ENCODE results near the gene FUT8.

Gene FUT8

DNA sequence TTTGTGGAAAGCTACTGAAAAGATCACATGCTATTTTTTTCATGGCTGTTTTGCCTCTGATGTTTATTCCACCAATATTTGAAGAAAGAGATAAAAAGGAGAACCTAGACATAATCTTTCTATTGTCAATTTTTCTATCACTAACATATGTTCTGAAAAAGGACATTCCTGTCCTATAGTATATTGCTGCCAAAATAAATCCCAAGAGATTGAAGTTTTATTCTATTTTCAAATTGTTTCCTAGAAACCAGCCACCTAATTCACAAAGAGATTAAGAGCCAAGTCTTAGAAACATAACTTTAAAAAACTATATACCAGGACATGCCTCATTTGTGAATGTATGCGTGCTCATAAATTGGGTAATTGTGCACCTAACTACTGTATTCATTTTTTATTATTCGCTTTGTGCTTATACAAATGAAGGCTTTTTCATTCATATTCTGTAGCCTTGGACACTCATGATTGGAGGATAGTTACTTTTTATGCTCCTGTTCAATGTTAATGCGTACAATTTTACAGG is 200.7 kb downstream of the FUT8 start:
- ChIA-PET CTCF (interaction anchor here (0.7 kb wide), 1 partner anchor 87 kb away, joined by 3 read pairs; no protein-coding TSS in a partner anchor), POLR2A (ENCODE audit: low non-redundant PET) (no interaction called here)
- TF ChIP-seq, protein P1, sequence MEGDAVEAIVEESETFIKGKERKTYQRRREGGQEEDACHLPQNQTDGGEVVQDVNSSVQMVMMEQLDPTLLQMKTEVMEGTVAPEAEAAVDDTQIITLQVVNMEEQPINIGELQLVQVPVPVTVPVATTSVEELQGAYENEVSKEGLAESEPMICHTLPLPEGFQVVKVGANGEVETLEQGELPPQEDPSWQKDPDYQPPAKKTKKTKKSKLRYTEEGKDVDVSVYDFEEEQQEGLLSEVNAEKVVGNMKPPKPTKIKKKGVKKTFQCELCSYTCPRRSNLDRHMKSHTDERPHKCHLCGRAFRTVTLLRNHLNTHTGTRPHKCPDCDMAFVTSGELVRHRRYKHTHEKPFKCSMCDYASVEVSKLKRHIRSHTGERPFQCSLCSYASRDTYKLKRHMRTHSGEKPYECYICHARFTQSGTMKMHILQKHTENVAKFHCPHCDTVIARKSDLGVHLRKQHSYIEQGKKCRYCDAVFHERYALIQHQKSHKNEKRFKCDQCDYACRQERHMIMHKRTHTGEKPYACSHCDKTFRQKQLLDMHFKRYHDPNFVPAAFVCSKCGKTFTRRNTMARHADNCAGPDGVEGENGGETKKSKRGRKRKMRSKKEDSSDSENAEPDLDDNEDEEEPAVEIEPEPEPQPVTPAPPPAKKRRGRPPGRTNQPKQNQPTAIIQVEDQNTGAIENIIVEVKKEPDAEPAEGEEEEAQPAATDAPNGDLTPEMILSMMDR (conservative IDR thresholded peaks at IDR 0.05; ENCODE audit: low read depth) = no peak
- no peak for DNase-seq (ENCODE audit: low spot score)
- no peak overlapping the region for H3K27ac ChIP-seq

DNA sequence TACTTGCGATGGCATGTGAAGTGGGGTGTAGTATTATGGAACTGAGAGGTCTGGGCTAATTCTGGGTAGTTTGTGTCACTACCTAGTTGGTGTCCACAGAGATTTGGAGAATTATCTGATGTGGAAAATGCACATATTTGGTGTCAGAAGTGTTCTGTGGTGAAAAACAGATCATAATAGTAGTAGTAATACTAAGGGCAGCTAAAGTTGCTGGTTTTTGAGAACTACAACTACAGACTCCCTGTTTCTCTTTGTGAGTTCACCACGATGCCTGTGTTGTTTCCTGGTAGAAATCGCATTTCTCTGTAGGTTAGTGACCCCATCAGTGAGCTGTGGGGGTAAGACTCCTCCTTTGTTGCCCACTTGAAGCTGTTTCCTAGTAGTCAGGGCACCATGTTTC is 206.5 kb downstream of the FUT8 start:
- no peak for DNase-seq (ENCODE audit: low spot score)
- TF ChIP-seq, protein P1 (conservative IDR thresholded peaks at IDR 0.05; ENCODE audit: low read depth) = no peak
- no peak overlapping the region for H3K27ac ChIP-seq
- ChIA-PET CTCF (no interaction called here), POLR2A (ENCODE audit: low non-redundant PET) (no interaction called here)

DNA sequence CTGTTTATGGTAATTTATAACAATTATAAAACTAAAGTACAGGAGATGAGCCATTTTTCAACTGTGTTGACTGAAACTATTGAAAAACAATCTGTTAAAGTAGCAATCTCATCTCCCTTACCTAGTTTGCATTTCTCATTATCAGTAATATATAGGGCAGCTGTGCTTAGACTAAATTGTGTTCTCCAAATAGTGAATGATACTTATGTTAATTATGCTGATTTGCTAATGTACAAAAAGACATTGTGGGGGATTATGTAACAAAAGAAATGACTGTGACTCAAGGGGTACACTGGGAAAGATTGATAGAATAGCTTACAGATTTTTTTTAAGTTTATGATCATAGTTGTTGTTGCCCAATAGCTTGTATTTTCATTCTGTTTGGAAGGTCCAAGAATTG is 207.7 kb downstream of the FUT8 start:
- CTCF ChIA-PET = interaction anchor here (0.7 kb wide), 1 partner anchor 12 kb away, joined by 4 read pairs; no protein-coding TSS in a partner anchor

DNA sequence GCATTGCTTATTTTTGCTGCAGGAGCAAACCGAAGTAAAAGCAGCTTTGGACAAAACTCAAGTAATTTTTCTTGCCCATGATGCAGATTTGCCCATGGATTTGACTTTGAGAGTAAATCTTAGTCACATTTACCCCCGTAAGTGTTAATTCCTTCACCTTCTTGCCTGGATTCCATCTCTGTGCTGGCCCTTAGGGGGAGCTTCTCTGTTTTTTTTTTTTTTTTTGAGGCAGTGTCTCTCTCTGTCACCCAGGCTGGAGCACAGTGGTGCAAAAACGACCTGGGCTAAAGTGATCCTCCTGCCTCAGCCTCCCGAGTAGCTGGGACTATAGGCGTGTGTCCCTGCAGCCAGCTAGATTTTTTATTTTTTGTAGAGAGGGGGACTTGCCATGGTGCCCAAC is 210.2 kb downstream of the FUT8 start:
- ChIA-PET CTCF (interaction anchor here (0.6 to 0.7 kb wide), 2 partner anchors 27 to 814 kb away, joined by 3 to 4 read pairs; no protein-coding TSS in a partner anchor), POLR2A (ENCODE audit: low non-redundant PET) (no interaction called here)
- TF ChIP-seq, protein P1 (conservative IDR thresholded peaks at IDR 0.05; ENCODE audit: low read depth) = no peak
- no peak overlapping the region for H3K27ac ChIP-seq
- no peak for DNase-seq (ENCODE audit: low spot score)

More for the DNA sequence above, 207.7 kb downstream of the FUT8 start:
- TF ChIP-seq, protein P1 (conservative IDR thresholded peaks at IDR 0.05; ENCODE audit: low read depth) = no peak
- DNase-seq (ENCODE audit: low spot score) = no peak
- no peak overlapping the region for H3K27ac ChIP-seq
- POLR2A ChIA-PET (ENCODE audit: low non-redundant PET) = no interaction called here

DNA sequence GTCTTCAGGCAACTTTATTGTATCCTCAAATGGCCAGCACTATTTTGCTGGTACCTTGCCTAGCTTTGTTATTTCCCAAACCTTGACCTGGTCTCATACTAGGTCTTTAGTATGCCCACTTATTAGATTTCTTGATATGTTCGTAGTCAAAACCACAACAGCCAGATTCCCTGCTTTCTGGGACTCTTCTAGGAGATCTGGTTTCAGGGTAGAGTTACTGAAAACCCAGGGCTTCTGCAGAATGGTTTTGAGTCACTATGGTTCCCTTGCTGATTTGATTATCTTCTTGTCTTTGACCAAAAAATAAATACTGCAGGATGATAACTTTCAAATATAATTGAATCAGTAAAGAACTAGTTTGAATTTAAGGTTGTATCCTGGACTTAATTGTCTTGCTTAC is 211.2 kb downstream of the FUT8 start:
- DNase-seq (ENCODE audit: low spot score) = no peak
- ChIA-PET CTCF (no interaction called here), POLR2A (ENCODE audit: low non-redundant PET) (no interaction called here)
- TF ChIP-seq, protein P1 (conservative IDR thresholded peaks at IDR 0.05; ENCODE audit: low read depth) = no peak
- H3K27ac ChIP-seq = no peak overlapping the region

DNA sequence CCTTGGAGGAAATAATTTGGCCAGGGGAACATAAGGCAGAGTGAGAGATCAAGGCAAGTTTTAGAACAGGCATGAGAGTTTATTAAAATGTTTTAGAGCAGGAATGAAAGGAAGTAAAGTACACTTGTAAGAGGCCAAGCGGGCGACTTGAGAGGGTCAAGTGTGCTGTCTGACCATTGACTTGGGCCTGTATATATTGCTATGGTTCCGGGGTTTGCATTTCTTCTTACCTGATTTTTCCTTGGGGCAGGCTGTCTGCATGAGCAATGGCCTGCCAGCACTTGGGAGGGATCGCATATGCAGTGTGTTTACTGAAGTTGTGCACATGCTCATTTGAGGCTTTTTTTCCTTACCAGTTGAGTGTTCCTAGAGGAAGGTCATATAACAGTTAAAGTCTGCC is 214.8 kb downstream of the FUT8 start:
- DNase-seq (ENCODE audit: low spot score) = no peak
- TF ChIP-seq, protein P1 (conservative IDR thresholded peaks at IDR 0.05; ENCODE audit: low read depth) = no peak
- H3K27ac ChIP-seq = no peak overlapping the region
- CTCF ChIA-PET = no interaction called here
- POLR2A ChIA-PET (ENCODE audit: low non-redundant PET) = no interaction called here

Measured in RWPE1 (cell line).